Uterus (tissue), 2 donors: Measurements from ENCODE around the gene SLC66A1.

Experiments
- POLR2A ChIP-seq, 2 donors: fragments of 450-650 bp; IDR thresholded peaks; one replicate each; pipeline ENCODE4 v1.6.1; 2016; ENCODE audit warnings: antibody characterized with exemption in 2 of 2, mild to moderate bottlenecking in 1 of 2, moderate library complexity in 1 of 2
- TF ChIP-seq, protein P1 (sequence below), 4 experiments: fragments of 200-600 bp in 2 of 4; fragments of 450-650 bp in 2 of 4; sonication (generic) in 2 of 4; IDR thresholded peaks; one replicate each; pipeline ENCODE4 v1.5.1; 2016 to 2019; ENCODE audit warnings: antibody characterized with exemption in 4 of 4, mild to moderate bottlenecking in 2 of 4, moderate library complexity in 1 of 4

DNA sequence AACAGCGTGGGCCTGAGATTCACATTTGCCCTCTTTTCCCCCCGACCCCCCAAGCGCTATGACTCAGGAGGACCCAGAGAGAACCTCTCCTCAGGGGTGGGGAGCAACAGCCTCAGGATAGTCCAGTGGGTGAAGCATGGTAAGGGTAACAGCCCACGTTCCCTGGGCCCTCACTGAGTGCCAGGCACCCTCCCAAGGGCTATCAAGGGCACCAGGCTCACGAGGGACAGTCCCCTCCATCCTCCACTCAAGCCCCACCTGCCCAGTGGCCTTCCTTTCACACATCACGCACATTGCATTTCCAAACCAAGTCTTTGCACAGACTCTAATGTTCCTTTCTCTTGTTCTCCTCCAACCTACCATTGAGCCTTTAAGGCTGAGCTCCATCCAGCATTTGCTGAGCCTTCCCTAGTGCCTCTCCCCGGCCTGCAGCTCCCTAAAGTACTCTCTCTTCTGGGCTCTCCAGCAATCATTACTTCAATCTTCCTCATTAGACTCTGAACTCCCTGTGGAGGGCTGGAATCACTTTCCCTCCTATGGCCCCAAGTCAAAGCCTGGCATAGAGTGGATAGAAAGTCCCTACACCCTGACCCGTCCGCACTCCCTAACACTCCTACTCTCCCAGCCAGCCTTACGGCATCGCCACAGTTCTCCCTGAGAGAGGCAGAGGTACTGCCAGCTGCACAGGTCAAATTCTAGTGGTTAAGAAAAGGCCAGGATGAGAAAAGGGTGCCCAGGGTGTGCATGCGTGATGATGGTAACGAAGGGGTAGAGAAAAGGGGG lies 1.2 kb upstream of the SLC66A1 start:
- TF ChIP-seq, protein P1, sequence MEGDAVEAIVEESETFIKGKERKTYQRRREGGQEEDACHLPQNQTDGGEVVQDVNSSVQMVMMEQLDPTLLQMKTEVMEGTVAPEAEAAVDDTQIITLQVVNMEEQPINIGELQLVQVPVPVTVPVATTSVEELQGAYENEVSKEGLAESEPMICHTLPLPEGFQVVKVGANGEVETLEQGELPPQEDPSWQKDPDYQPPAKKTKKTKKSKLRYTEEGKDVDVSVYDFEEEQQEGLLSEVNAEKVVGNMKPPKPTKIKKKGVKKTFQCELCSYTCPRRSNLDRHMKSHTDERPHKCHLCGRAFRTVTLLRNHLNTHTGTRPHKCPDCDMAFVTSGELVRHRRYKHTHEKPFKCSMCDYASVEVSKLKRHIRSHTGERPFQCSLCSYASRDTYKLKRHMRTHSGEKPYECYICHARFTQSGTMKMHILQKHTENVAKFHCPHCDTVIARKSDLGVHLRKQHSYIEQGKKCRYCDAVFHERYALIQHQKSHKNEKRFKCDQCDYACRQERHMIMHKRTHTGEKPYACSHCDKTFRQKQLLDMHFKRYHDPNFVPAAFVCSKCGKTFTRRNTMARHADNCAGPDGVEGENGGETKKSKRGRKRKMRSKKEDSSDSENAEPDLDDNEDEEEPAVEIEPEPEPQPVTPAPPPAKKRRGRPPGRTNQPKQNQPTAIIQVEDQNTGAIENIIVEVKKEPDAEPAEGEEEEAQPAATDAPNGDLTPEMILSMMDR (IDR thresholded peaks at IDR 0.05) = no peak
- TF ChIP-seq POLR2A (IDR thresholded peaks at IDR 0.05) = no peak
